HG03432 (cell line): ENCODE measurements around the gene SEMA3C.

Experiments used
- ATAC-seq: cut with Tn5 transposase; IDR thresholded peaks from one replicate; pipeline ENCODE4 v1.9.1; 2021; ENCODE audit warnings: mild to moderate bottlenecking, moderate library complexity; ENCODE audit not compliant: unreplicated experiment

Gene SEMA3C

GRCh38 chr7:80752954-80753690 lies 165.7 kb downstream of the SEMA3C start:
- no peak for ATAC-seq

- no peak for ATAC-seq
Measured at GRCh38 chr7:80749270-80749669, 169.6 kb downstream of the SEMA3C start.

GRCh38 chr7:80748363-80749042 lies 170.3 kb downstream of the SEMA3C start:
- ATAC-seq, result no peak

GRCh38 chr7:80740778-80741545 lies 177.9 kb downstream of the SEMA3C start:
- ATAC-seq, result no peak

- ATAC-seq, result no peak
Measured at GRCh38 chr7:80736371-80737125, 182.3 kb downstream of the SEMA3C start.

- no peak for ATAC-seq
Measured at GRCh38 chr7:80735330-80735729, 183.5 kb downstream of the SEMA3C start.

- ATAC-seq, result no peak
Measured at GRCh38 chr7:80734011-80734410, 184.8 kb downstream of the SEMA3C start.

GRCh38 chr7:80733333-80733915 lies 185.4 kb downstream of the SEMA3C start:
- ATAC-seq, result no peak

- ATAC-seq, result no peak
Measured at GRCh38 chr7:80732630-80733029, 186.2 kb downstream of the SEMA3C start.

GRCh38 chr7:80731281-80731680 lies 187.6 kb downstream of the SEMA3C start:
- no peak for ATAC-seq

- ATAC-seq, result no peak
Measured at GRCh38 chr7:80729591-80730320, 189.1 kb downstream of the SEMA3C start.

GRCh38 chr7:80726666-80727065 lies 192.2 kb downstream of the SEMA3C start:
- ATAC-seq, result peak; percentile 74

GRCh38 chr7:80725181-80725611 lies 193.7 kb downstream of the SEMA3C start:
- ATAC-seq, result no peak

- no peak for ATAC-seq
Measured at GRCh38 chr7:80724249-80724871, 194.5 kb downstream of the SEMA3C start.

- ATAC-seq, result no peak
Measured at GRCh38 chr7:80722616-80723195, 196.1 kb downstream of the SEMA3C start.

- ATAC-seq, result no peak
Measured at GRCh38 chr7:80721883-80722615, 196.8 kb downstream of the SEMA3C start.

GRCh38 chr7:80720146-80720545 lies 198.7 kb downstream of the SEMA3C start:
- no peak for ATAC-seq

GRCh38 chr7:80719261-80719660 lies 199.6 kb downstream of the SEMA3C start:
- ATAC-seq, result no peak
